ENCODE measurements around the gene CAMK2D.

GRCh38 chr4:113616443-113616842, 145.1 kb downstream of the CAMK2D start:
- TF ChIP-seq CSRNP3 (CRISPR knock-in tag; IDR thresholded peaks at IDR 0.05) (no peak), POU6F1 (CRISPR knock-in tag; IDR thresholded peaks at IDR 0.05; ENCODE audit: borderline replicate concordance, low read depth) (no peak), PATZ1 (CRISPR knock-in tag; IDR thresholded peaks at IDR 0.05; ENCODE audit: borderline replicate concordance) (no peak), GLIS3 (CRISPR knock-in tag; IDR thresholded peaks at IDR 0.05) (no peak), ISL1 (CRISPR knock-in tag; IDR thresholded peaks at IDR 0.05) (no peak)
